ENCODE measurements around the gene ARRDC2. TPM values are rescaled to one million over a fixed set of nuclear protein-coding genes. Genes with fewer than 3 reads are reported as not detected.
"Not testable (repeated sequence)": the region's sequence is repeated elsewhere in the genome, so short reads cannot be mapped to it uniquely, and the experiment has no call there.

The ARRDC2 gene
- total RNA-seq, 1 donor from 2014 or later, result 13.4 TPM

- no peak for DNase-seq (ENCODE audit: low read depth)
- no peak overlapping the region for H3K4me3 ChIP-seq (ENCODE audit: low read depth, low read length)
- TF ChIP-seq CTCF (conservative IDR thresholded peaks at IDR 0.05; ENCODE audit: low read depth, low read length), result no peak
Observed at GRCh38 chr19:18020212-18021085, 12.5 kb downstream of the ARRDC2 start.

GRCh38 chr19:18021121-18021755 is 13.3 kb downstream of the ARRDC2 start:
- H3K4me3 ChIP-seq (ENCODE audit: low read depth, low read length), result peak overlapping the region; percentile 50
- no peak for DNase-seq (ENCODE audit: low read depth)
- TF ChIP-seq CTCF (conservative IDR thresholded peaks at IDR 0.05; ENCODE audit: low read depth, low read length), result no peak

GRCh38 chr19:18023622-18024251 is 15.8 kb downstream of the ARRDC2 start:
- no peak overlapping the region for H3K4me3 ChIP-seq (ENCODE audit: low read depth, low read length)

GRCh38 chr19:18027151-18027550 is 19.2 kb downstream of the ARRDC2 start:
- no peak overlapping the region for H3K4me3 ChIP-seq (ENCODE audit: low read depth, low read length)
- no peak for TF ChIP-seq CTCF (conservative IDR thresholded peaks at IDR 0.05; ENCODE audit: low read depth, low read length)
- no peak for DNase-seq (ENCODE audit: low read depth)

More at GRCh38 chr19:18023622-18024251, 15.8 kb downstream of the ARRDC2 start:
- no peak for TF ChIP-seq CTCF (conservative IDR thresholded peaks at IDR 0.05; ENCODE audit: low read depth, low read length)
- no peak for DNase-seq (ENCODE audit: low read depth)

GRCh38 chr19:18029617-18030338 is 21.8 kb downstream of the ARRDC2 start:
- DNase-seq (ENCODE audit: low read depth), result no peak
- H3K4me3 ChIP-seq (ENCODE audit: low read depth, low read length), result no peak overlapping the region
- no peak for TF ChIP-seq CTCF (conservative IDR thresholded peaks at IDR 0.05; ENCODE audit: low read depth, low read length)

GRCh38 chr19:18031401-18031800 is 23.4 kb downstream of the ARRDC2 start:
- DNase-seq (ENCODE audit: low read depth); H3K4me3 ChIP-seq (ENCODE audit: low read depth, low read length): not testable (repeated sequence)

GRCh38 chr19:18032102-18032501 is 24.1 kb downstream of the ARRDC2 start:
- not testable (repeated sequence) for H3K4me3 ChIP-seq (ENCODE audit: low read depth, low read length); DNase-seq (ENCODE audit: low read depth)
